ENCODE results near the gene DSE.
A peak's percentile ranks its signal among the peaks of the same experiment; 100 is the strongest.

Gene DSE

DNA sequence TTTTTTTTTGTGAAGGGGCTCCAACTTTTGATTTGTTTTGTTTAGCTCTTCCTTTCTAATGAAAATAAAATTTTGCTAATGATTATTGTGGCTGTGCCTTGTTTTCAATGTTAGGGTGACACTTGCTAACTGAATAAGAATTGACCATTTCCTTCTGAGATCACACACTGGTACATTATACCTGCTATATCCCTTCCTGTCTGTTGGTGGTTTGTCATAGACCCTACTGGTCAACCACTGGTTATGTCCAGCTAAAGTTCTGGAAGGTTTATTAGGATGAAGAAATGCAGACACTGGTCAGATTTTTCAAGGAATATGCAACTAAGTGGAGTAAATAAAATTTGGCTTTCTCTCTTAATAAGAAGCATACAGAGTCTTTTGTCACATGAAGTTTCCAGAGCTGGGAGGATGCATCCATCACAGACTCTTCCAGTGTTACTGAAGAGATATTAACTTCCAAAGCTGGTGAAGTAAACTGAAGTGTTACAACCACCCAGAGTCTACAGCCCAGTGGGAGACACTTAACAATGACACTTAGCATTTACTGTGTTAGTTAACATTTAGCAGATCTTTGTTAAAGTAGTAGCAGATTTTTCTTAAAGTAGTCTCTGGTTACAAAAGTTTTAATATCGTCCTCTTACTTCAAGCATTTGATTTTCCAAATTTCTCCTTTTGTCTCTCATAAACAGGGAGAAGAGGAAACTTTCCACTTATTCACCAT, 121.0 kb downstream of the DSE start:
- no peak for DNase-seq

DNA sequence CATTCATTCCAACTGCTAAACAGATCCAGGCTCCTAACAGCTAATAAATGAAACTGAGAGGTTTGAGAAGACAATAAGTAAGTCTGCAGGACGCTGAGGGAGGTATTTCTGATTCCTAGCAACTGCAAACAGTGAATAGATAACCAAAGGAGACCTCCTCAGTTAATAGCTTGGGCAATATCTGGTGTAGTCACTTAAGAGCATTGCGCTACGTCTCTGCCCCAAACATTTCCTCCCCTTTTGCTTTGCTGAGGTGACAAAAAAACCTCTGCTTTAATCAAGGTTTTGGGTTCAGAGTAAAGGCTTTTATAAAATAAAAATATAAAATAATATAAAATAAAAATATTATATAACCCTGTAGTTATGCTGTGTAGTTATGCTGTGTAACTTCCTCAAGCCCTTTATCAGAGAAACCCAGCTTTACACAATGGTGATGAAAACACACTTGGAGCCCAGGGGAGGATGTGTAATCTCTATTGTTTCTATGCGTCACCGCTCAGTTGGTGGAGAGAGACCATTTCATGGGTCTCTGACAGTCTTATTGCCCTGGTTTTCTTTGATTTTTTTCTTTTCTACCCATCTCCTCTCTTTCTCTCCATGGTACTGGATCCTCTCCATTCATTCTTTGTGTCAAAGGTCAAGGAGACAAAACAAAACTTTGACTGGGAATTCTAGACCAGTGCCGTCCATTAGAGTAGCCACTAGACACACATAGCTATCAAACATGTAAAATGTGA, 121.8 kb downstream of the DSE start:
- DNase-seq, result peak; percentile 9
